ENCODE results near the gene GPD1L. TPM values are rescaled to one million over a fixed set of nuclear protein-coding genes. Genes with fewer than 3 reads are reported as not detected.

GPD1L gene
- total and polyA plus RNA-seq, 2 donors from 2014 or later: 31.1 to 35.5 TPM

DNA sequence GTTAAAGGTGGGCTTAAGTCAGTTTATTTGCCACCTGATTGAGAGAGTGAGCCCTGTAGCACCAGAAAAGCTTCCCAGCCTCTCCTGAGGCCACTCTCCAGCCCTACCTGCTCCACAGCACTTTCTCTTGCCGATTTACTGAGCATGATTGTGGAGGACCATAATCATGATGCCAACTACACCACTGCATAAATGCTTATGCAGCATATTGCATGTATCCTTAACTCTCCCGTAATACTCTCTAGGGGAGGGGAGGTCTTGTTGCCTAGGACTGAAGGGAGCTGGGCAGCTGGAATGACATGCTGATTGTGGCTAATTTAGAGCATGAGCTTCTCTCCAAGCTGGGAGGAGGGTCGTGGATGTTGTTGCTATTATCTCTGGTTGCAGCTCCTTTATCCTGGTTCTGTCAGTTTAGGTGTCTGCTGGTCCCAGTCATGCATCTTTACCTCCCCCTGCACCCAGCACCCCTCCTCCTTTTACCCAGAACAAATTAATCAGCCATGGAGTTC is 54.3 kb downstream of the GPD1L start:
- H3K4me1 ChIP-seq (ENCODE audit: control insufficient read depth in 2 of 3, insufficient read depth in 2 of 3, low read depth in 1 of 3, low read length in 3 of 3): peaks cover 0 to 2% (median 0%) of the 10 kb centered on the region in 3 donors
- no peak overlapping the region for H3K9ac ChIP-seq (ENCODE audit: low read length in 3 of 3)
- no peak overlapping the region for H3K27ac ChIP-seq (ENCODE audit: low read depth in 2 of 2, low read length in 2 of 2)
- H3K27me3 ChIP-seq (ENCODE audit: control insufficient read depth, insufficient read depth, low read length): no peaks in the 10 kb centered on the region
- peaks cover 0 to 17% (median 6%) of the 10 kb centered on the region in 3 donors for H3K36me3 ChIP-seq (ENCODE audit: control insufficient read depth in 2 of 3, insufficient read depth in 3 of 3, low read length in 3 of 3)
- TF ChIP-seq, protein P1, sequence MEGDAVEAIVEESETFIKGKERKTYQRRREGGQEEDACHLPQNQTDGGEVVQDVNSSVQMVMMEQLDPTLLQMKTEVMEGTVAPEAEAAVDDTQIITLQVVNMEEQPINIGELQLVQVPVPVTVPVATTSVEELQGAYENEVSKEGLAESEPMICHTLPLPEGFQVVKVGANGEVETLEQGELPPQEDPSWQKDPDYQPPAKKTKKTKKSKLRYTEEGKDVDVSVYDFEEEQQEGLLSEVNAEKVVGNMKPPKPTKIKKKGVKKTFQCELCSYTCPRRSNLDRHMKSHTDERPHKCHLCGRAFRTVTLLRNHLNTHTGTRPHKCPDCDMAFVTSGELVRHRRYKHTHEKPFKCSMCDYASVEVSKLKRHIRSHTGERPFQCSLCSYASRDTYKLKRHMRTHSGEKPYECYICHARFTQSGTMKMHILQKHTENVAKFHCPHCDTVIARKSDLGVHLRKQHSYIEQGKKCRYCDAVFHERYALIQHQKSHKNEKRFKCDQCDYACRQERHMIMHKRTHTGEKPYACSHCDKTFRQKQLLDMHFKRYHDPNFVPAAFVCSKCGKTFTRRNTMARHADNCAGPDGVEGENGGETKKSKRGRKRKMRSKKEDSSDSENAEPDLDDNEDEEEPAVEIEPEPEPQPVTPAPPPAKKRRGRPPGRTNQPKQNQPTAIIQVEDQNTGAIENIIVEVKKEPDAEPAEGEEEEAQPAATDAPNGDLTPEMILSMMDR (IDR thresholded peaks at IDR 0.05; ENCODE audit: borderline replicate concordance, extremely low read depth, insufficient read depth): no peak
- H3K4me3 ChIP-seq (ENCODE audit: low read length in 3 of 3): no peak overlapping the region
- DNase-seq: no peak
- intact Hi-C loops (cut with DNase I): no loop called here
- no peaks in the 10 kb centered on the region for H3K9me3 ChIP-seq (ENCODE audit: control insufficient read depth in 2 of 3, insufficient read depth in 1 of 3, low read length in 3 of 3)
- FAIRE-seq: no peak

DNA sequence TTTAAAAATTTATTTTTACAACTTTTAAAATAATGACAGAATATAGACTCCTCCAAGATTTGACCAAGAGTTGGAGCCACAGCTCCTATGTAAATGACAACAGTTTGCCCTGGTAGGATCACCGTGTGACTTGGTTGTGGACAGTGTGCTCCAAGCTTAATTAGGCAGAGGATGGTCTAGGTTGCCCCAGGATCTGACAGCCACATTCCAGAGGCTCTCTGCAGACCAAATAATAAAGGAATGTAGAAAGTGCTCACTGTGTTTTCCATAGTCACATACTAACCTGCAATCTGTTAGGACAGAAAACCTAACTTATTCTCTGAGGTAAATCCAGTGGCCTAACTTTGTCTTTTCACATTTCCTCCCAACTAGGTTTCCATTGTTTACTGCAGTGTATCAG is 59.0 kb downstream of the GPD1L start:
- Histone ChIP-seq H3K4me3 (ENCODE audit: low read length in 3 of 3) (no peak overlapping the region), H3K27me3 (ENCODE audit: control insufficient read depth, insufficient read depth, low read length) (no peaks in the 10 kb centered on the region), H3K36me3 (ENCODE audit: control insufficient read depth in 2 of 3, insufficient read depth in 3 of 3, low read length in 3 of 3) (peaks cover 0 to 14% (median 12%) of the 10 kb centered on the region in 3 donors), H3K4me1 (ENCODE audit: control insufficient read depth in 2 of 3, insufficient read depth in 2 of 3, low read depth in 1 of 3, low read length in 3 of 3) (peaks cover 0 to 9% (median 8%) of the 10 kb centered on the region in 3 donors), H3K27ac (ENCODE audit: low read depth in 2 of 2, low read length in 2 of 2) (peak overlapping the region; percentile 8 to 55), H3K9me3 (ENCODE audit: control insufficient read depth in 2 of 3, insufficient read depth in 1 of 3, low read length in 3 of 3) (no peaks in the 10 kb centered on the region), H3K9ac (ENCODE audit: low read length in 3 of 3) (no peak overlapping the region)
- intact Hi-C loops (cut with DNase I): no loop called here
- FAIRE-seq: no peak
- no peak for DNase-seq
- TF ChIP-seq, protein P1 (IDR thresholded peaks at IDR 0.05; ENCODE audit: borderline replicate concordance, extremely low read depth, insufficient read depth): no peak

DNA sequence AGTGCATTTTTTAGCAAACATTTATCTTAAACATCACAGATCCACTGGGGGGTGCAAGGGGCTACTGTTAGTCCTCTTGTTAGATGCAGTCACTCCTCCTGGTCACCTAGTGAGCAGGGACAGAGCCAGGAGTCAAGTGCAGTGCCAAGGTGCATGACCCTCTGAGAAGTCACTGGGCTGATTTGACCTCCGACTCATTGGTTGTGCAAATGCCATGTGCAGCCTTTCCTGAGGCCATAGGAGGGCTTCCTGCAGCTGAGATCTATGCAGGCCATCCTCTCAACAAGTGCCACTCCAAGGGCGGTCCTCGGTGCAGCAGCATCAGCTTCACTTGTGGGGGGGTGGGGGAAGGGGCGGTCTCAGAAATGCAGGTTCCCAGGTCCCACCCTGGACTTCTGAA is 60.2 kb downstream of the GPD1L start:
- DNase-seq: no peak
- Histone ChIP-seq H3K27ac (ENCODE audit: low read depth in 2 of 2, low read length in 2 of 2) (peak overlapping the region in 1 of 2 donors; percentile 58), H3K36me3 (ENCODE audit: control insufficient read depth in 2 of 3, insufficient read depth in 3 of 3, low read length in 3 of 3) (peaks cover 0 to 14% (median 12%) of the 10 kb centered on the region in 3 donors), H3K4me3 (ENCODE audit: low read length in 3 of 3) (no peak overlapping the region), H3K27me3 (ENCODE audit: control insufficient read depth, insufficient read depth, low read length) (no peaks in the 10 kb centered on the region), H3K4me1 (ENCODE audit: control insufficient read depth in 2 of 3, insufficient read depth in 2 of 3, low read depth in 1 of 3, low read length in 3 of 3) (peaks cover 0 to 9% (median 8%) of the 10 kb centered on the region in 3 donors), H3K9me3 (ENCODE audit: control insufficient read depth in 2 of 3, insufficient read depth in 1 of 3, low read length in 3 of 3) (no peaks in the 10 kb centered on the region), H3K9ac (ENCODE audit: low read length in 3 of 3) (no peak overlapping the region)
- intact Hi-C loops (cut with DNase I): no loop called here
- FAIRE-seq: no peak
- TF ChIP-seq, protein P1 (IDR thresholded peaks at IDR 0.05; ENCODE audit: borderline replicate concordance, extremely low read depth, insufficient read depth): no peak

DNA sequence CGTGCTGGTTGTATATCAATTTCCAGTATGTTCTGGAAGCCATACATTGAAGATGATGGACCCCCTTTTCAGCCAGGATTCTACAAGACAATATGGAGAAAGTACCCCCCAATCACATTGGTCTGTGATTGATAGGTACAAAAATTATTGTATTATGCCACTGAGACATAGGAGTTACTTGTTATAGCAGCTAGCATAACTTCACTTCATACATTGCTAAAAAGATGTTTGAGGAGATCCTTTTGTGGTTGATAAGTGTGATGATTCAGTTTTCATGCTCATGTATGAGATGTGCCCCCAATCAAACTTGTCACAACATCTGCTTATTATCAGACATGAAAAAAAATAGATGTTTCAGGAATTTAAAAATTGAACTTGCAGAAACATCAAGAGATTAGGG is 66.0 kb downstream of the GPD1L start:
- no peak for DNase-seq
- peaks cover 0 to 2% (median 1%) of the 10 kb centered on the region in 3 donors for H3K36me3 ChIP-seq (ENCODE audit: control insufficient read depth in 2 of 3, insufficient read depth in 3 of 3, low read length in 3 of 3)
- TF ChIP-seq, protein P1 (IDR thresholded peaks at IDR 0.05; ENCODE audit: borderline replicate concordance, extremely low read depth, insufficient read depth): no peak
- no peak overlapping the region for H3K9ac ChIP-seq (ENCODE audit: low read length in 3 of 3)
- H3K27ac ChIP-seq (ENCODE audit: low read depth in 2 of 2, low read length in 2 of 2): no peak overlapping the region
- FAIRE-seq: no peak
- intact Hi-C loops (cut with DNase I): no loop called here
- H3K27me3 ChIP-seq (ENCODE audit: control insufficient read depth, insufficient read depth, low read length): no peaks in the 10 kb centered on the region
- H3K4me1 ChIP-seq (ENCODE audit: control insufficient read depth in 2 of 3, insufficient read depth in 2 of 3, low read depth in 1 of 3, low read length in 3 of 3): peaks cover 0 to 5% (median under 1%) of the 10 kb centered on the region in 3 donors
- H3K4me3 ChIP-seq (ENCODE audit: low read length in 3 of 3): no peak overlapping the region
- H3K9me3 ChIP-seq (ENCODE audit: control insufficient read depth in 2 of 3, insufficient read depth in 1 of 3, low read length in 3 of 3): no peaks in the 10 kb centered on the region

Data from kidney (tissue), 14 donors.